Amygdala (tissue), 56 donors: ENCODE measurements around the gene PPP1R26.
"Not testable (repeated sequence)": the region's sequence is repeated elsewhere in the genome, so short reads cannot be mapped to it uniquely, and the experiment has no call there.

ENCODE experiments used
- DNase-seq, 56 donors: peaks; one replicate each; lab custom pipeline; 2025; lab: John Stamatoyannopoulos, UW

Gene PPP1R26

GRCh38 chr9:135531096-135531495 lies 51.5 kb downstream of the PPP1R26 start:
- DNase-seq: no peak

DNA sequence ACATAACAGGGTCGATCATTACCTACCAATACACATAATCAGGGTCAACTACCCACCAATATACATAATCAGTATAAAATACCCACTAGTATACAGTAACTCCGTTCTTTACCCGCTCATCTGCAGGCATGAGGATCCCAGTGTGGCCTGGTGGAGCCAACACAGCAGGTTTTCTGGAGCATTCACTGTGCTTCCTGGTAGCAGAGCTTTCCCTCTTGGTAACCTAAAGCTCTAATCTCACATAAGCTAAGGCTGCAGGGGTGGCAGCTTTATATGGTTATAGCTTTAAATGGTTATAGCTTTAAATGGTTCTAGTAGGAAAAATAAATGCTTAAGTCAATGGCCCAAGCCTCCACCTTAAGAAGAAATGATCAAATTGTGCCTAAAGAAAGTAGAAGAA lies 53.5 kb downstream of the PPP1R26 start:
- DNase-seq: no peak

DNA sequence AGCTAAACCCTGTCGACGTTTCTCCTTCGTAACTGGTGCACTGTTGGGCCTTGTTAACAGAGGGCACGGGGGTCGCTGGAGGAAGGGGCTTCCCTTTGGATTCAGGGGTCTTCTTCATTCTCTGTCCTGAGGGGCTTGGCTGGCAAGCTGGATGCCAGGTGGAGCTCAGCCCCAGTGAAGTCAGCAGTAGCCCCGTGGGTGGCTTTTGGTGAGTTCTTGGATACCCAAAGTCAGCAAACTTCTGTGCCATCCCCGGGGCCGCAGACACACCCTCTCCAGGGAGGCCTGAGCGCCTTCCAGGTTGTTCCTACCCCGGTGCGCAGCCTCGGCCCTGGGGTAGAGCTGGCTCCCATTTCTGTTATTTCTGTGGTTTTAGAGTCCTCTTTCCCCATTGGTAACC lies 54.1 kb downstream of the PPP1R26 start:
- DNase-seq: no peak

DNA sequence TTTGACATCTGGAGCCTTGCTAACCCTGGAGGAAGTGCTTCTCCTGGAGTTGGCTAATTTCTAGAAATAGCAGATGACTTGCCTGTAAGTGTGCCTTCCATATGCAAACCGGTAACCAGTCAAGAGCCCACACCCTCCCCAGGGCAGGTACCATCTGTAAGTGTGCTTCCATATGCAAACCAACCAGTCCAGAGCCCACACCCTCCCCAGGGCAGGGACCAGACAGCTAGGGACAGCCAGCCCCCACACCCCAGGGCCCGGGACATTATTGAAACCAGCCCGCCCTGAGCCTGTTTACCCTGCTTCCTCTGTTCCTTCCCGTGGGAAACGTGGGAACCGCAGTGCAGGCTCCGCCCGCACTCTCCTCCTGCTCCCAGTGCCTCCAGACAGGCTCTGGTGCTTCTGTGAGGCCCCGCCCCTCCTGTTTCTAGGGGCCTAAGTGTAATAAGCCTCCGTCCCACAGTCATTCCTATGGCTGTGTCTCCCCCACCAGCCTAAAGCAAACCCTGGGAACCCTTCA lies 54.7 kb downstream of the PPP1R26 start:
- DNase-seq: not testable (repeated sequence)

DNA sequence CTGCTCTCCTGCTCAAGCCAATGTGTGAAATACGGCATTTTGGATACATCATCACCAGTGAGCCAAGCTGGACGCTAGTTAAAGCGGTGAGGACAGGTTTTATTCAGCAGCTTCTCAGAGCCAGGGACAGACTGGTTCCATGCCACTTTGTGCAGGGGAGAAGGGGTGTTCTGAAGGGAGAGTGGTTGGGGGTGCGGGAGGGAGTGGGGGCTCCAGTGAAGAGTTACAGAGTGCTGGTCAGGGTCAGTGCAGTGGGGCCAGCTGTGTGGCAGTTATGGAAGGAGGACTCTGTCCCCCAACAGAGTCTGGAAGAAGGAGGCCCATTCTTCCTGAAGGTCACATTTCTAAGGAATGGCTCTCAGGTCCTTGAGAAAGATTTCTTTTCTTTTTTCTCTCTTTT lies 55.2 kb downstream of the PPP1R26 start:
- not testable (repeated sequence) for DNase-seq

DNA sequence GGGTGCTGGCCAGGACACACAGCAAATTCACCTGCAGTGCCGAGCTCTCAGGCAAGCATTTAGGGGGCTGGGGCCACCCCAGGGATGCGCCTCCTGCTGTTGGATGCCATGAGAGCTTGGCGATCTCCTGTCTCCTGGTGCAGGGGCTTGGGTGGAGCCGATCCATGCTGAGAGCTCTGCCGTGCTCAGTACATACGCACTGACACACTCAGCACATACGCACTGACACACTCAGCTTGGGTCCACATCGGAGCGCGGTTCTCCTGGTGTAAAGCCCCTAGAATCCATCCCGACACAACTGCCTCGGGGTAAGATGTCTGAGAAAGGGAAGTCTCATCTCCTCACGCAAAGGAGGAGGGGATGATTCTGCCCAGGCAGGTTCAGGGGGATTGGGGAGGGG lies 56.0 kb downstream of the PPP1R26 start:
- DNase-seq: not testable (repeated sequence)

- DNase-seq: no peak
These were observed 56.6 kb downstream of the PPP1R26 start for GRCh38 chr9:135536216-135536615.
